Measurements from ENCODE around the gene NOC2L. TPM values are rescaled to one million over a fixed set of nuclear protein-coding genes. Genes with fewer than 3 reads are reported as not detected.

The NOC2L gene
- total RNA-seq, 1 donor from 2014 or later = 95.5 TPM

DNA sequence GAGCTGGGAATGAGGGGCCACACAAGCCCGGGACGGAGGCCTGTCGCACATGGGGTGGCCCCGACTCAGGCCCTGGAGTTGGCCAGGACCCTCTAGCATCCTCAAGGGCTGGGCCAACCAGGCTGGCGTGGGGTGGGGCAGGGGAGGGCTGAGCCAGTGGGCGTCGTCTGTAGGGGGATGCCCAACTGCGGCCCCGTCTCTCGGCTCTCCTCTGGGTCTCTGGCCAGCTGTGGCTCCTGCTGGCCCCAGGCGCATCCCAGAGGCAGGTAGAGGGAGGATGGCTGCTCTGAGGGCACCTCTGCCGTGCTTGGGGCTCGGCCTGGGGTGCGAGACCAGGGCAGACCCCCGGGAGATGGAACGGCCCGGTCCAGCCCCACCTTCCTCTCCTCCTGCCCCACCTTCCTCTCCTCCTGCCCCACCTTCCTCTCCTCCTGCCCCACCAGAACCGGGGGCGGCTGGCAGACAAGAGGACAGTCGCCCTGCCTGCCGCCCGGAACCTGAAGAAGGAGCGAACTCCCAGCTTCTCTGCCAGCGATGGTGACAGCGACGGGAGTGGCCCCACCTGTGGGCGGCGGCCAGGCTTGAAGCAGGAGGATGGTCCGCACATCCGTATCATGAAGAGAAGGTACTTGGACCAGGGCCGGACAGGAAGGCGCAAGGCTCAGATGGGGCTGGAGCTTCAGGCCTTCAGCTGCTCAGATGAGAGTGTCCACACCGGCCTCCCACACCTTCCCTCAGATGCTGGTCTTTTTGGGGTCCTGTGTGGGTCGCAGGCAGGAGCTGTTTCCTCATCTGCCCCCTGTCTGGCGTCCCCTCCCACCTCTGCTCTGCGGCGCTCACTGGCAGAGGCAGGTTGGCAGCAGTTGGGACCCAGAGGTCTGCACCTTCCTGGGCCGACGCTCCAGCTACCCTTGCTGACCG lies 29.1 kb downstream of the NOC2L start:
- peaks cover 34% of the 10 kb centered on the region for H3K27me3 Mint-ChIP-seq
- ChIA-PET POLR2A (no interaction called here), CTCF (no interaction called here)
- H3K9me3 Mint-ChIP-seq = no peaks in the 10 kb centered on the region
- H3K36me3 Mint-ChIP-seq (ENCODE audit: low read depth) = no peaks in the 10 kb centered on the region
- DNase-seq (no peak), ATAC-seq (ENCODE audit: low read depth) (no peak)
- no peak overlapping the region for H3K4me3 Mint-ChIP-seq
- peaks cover 6% of the 10 kb centered on the region for H3K4me1 Mint-ChIP-seq
- TF ChIP-seq, protein P1, sequence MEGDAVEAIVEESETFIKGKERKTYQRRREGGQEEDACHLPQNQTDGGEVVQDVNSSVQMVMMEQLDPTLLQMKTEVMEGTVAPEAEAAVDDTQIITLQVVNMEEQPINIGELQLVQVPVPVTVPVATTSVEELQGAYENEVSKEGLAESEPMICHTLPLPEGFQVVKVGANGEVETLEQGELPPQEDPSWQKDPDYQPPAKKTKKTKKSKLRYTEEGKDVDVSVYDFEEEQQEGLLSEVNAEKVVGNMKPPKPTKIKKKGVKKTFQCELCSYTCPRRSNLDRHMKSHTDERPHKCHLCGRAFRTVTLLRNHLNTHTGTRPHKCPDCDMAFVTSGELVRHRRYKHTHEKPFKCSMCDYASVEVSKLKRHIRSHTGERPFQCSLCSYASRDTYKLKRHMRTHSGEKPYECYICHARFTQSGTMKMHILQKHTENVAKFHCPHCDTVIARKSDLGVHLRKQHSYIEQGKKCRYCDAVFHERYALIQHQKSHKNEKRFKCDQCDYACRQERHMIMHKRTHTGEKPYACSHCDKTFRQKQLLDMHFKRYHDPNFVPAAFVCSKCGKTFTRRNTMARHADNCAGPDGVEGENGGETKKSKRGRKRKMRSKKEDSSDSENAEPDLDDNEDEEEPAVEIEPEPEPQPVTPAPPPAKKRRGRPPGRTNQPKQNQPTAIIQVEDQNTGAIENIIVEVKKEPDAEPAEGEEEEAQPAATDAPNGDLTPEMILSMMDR (IDR thresholded peaks at IDR 0.05) = no peak
- no peak overlapping the region for H3K27ac Mint-ChIP-seq
- intact Hi-C loops (cut with micrococcal nuclease) = no loop called here

DNA sequence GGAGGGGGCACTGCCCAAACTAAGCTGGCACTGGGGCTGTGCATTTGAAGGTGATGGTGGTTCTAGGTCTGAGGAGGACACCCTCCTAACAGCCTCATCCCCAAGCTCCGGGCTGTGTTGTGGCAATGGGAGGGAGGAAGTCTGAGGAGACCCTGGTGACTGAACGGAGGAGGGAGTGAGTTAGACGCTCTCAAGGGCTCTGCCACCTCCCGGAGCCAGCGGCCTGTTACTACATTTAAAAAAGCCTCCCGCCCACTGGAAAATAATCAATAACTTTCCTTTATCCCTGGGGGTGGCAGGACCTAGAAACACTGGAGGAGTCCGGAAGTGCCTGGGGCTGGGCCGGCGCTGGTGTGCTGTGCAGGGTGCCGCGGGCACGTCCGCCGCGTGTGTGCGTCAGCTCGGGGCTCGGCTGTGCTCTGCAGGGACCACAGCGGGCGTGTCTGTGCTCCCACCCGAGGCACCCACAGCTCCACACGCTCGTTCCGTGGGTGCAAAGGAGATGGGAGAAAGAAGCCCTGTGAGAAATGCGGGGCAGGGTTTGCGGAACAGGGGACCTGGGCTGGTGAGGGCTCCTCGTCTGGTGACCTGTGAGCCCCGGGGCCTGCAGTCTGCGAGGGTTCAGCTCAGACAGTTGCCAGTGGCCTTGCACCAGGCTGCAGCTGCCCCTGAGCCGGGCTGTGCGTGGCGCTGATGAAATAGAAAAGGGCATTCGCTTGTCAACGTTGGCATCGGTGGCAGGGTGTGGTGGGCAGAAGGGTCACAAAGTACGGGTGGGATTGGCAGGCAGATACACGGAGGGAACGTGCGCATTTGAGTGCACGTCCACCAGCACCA lies 30.0 kb downstream of the NOC2L start:
- Mint-ChIP-seq H3K9me3 (no peaks in the 10 kb centered on the region), H3K4me1 (peaks cover 6% of the 10 kb centered on the region), H3K4me3 (no peak overlapping the region), H3K27ac (no peak overlapping the region), H3K27me3 (peaks cover 32% of the 10 kb centered on the region), H3K36me3 (ENCODE audit: low read depth) (no peaks in the 10 kb centered on the region)
- intact Hi-C loops (cut with micrococcal nuclease) = no loop called here
- TF ChIP-seq, protein P1 (IDR thresholded peaks at IDR 0.05) = no peak
- ATAC-seq (ENCODE audit: low read depth) = no peak
- POLR2A ChIA-PET = no interaction called here
- CTCF ChIA-PET = no interaction called here
- DNase-seq = no peak

DNA sequence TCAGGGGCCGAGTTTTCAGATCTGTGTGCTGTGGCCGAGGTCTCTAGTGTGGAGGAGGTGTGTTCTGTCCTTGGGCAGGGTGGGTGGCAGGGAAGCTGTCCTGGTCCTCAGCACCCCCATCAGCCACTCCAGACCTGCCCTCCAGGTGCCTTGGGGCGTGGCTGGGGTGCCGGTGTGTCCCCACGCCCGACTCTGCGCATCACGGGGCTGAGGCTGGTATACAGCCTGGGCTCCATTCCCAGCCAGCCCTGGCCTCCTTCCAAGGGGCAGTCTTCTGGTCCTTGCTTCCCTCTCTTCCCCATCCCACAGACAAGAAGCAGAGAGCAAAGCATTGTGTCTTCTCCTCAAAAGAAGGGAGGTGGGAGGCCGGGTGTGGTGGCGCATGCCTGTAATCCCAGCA lies 31.3 kb downstream of the NOC2L start:
- TF ChIP-seq, protein P1 (IDR thresholded peaks at IDR 0.05) = no peak
- POLR2A ChIA-PET = no interaction called here
- Mint-ChIP-seq H3K4me1 (peaks cover 11% of the 10 kb centered on the region), H3K27me3 (peaks cover 35% of the 10 kb centered on the region), H3K4me3 (no peak overlapping the region), H3K36me3 (ENCODE audit: low read depth) (no peaks in the 10 kb centered on the region), H3K9me3 (no peaks in the 10 kb centered on the region), H3K27ac (no peak overlapping the region)
- CTCF ChIA-PET = no interaction called here
- DNase-seq = no peak
- ATAC-seq (ENCODE audit: low read depth) = no peak
- intact Hi-C loops (cut with micrococcal nuclease) = no loop called here

DNA sequence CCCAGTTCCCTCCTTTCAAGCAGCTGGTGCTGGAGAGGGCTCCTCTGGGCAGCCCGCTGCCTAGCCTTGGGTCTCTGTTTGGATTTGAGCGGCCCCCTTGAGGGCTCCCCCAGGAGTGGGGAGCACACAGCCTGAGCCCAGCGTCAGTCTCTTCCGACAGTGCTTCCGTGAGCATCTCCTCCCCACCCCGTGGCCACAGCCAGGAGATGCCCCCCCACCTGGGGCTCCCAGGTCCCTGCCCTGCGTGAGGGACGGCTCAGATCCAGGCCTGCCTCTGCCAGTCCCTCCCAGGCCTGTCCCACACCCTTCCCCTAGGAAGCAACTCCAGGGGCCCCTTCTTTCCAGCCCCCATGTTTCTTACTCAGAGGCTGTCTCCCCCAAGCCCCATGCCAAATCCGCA lies 31.8 kb downstream of the NOC2L start:
- Mint-ChIP-seq H3K36me3 (ENCODE audit: low read depth) (no peaks in the 10 kb centered on the region), H3K9me3 (no peaks in the 10 kb centered on the region), H3K27me3 (peaks cover 40% of the 10 kb centered on the region), H3K27ac (no peak overlapping the region), H3K4me1 (peaks cover 11% of the 10 kb centered on the region), H3K4me3 (no peak overlapping the region)
- intact Hi-C loops (cut with micrococcal nuclease) = no loop called here
- no peak for ATAC-seq (ENCODE audit: low read depth)
- no peak for DNase-seq
- TF ChIP-seq, protein P1 (IDR thresholded peaks at IDR 0.05) = no peak
- POLR2A ChIA-PET = no interaction called here
- CTCF ChIA-PET = no interaction called here

Data from activated B cell treated with CpG ODN at 0.5 μM for 24 hours (primary cell).